H1 (cell line): ENCODE measurements around the gene ZSCAN18. TPM values are rescaled to one million over a fixed set of nuclear protein-coding genes. Genes with fewer than 3 reads are reported as not detected.

Experiments
- CTCF ChIA-PET: fragments of 300-600 bp; sonication (Branson Sonifier 250); formaldehyde crosslinking; loops from one replicate; lab custom pipeline; 2021; ENCODE audit not compliant: partially characterized antibody; lab: Charles Lee
- POLR2A ChIA-PET: fragments of 300-600 bp; sonication (Branson Sonifier 250); formaldehyde crosslinking; loops from one replicate; lab custom pipeline; 2021; ENCODE audit warnings: inconsistent platforms; ENCODE audit not compliant: partially characterized antibody; lab: Charles Lee
- DNase-seq, 2 experiments: peaks; one replicate each; pipeline versions ENCODE4 v3.0.0 to v3.0.0-alpha.2; 2010 to 2022; ENCODE audit warnings: low spot score in 2 of 2, low read depth in 1 of 2, mixed read lengths in 1 of 2
- FAIRE-seq: peaks from 2 replicates; lab custom pipeline; 2011; peaks lifted over from hg19 to GRCh38; lab: Jason Lieb, UNC
- H2AFZ ChIP-seq: 2 replicates; pipeline ENCODE4 v1.8.1; 2012; ENCODE audit warnings: low read length, inconsistent platforms
- H2AK5ac ChIP-seq: 2 replicates; pipeline ENCODE4 v1.6.1; 2013; ENCODE audit warnings: low read depth, low read length
- H2BK120ac ChIP-seq: replicated peaks from 2 replicates; pipeline ENCODE3; 2013; ENCODE audit warnings: low read depth, low read length, inconsistent platforms
- H2BK12ac ChIP-seq: 2 replicates; pipeline ENCODE4 v1.6.1; 2013; ENCODE audit warnings: low read depth, low read length
- H2BK15ac ChIP-seq: 2 replicates; pipeline ENCODE4 v1.6.1; 2013; ENCODE audit warnings: low read length
- H2BK20ac ChIP-seq: 2 replicates; pipeline ENCODE4 v1.6.1; 2013; ENCODE audit warnings: low read length
- H2BK5ac ChIP-seq: 2 replicates; pipeline ENCODE4 v1.6.1; 2013; ENCODE audit warnings: low read depth, low read length
- H3K14ac ChIP-seq: 2 replicates; pipeline ENCODE4 v1.6.1; 2013; ENCODE audit warnings: inconsistent platforms; ENCODE audit not compliant: insufficient read length
- H3K18ac ChIP-seq: 2 replicates; pipeline ENCODE4 v1.6.1; 2013; ENCODE audit warnings: low read length; ENCODE audit errors: extremely low read depth
- H3K23ac ChIP-seq: 2 replicates; pipeline ENCODE4 v1.6.1; 2013; ENCODE audit warnings: inconsistent platforms; ENCODE audit not compliant: insufficient read length
- H3K23me2 ChIP-seq: 2 replicates; pipeline ENCODE4 v1.6.1; 2013; ENCODE audit warnings: low read depth, low read length
- H3K27ac ChIP-seq: 2 replicates; pipeline ENCODE4 v1.6.1; 2011; ENCODE audit warnings: low read depth, low read length, inconsistent platforms
- H3K27me3 ChIP-seq, 4 experiments: replicated peaks in 1 of 4; 1 replicate in 1 of 4; 2 replicates in 3 of 4; pipeline versions ENCODE4 v1.6.1 to v1.8.1; 2011 to 2013; ENCODE audit warnings: low read length in 3 of 4, mild to moderate bottlenecking in 3 of 4, inconsistent platforms in 2 of 4, mixed read lengths in 2 of 4, moderate library complexity in 1 of 4; ENCODE audit not compliant: control insufficient read depth in 3 of 4, insufficient read depth in 3 of 4; ENCODE audit errors: extremely low read depth in 1 of 4
- H3K36me3 ChIP-seq, 4 experiments: 2 replicates each; pipeline versions ENCODE4 v1.6.1 to v1.8.1; 2011 to 2013; ENCODE audit warnings: mild to moderate bottlenecking in 4 of 4, low read length in 3 of 4, moderate library complexity in 2 of 4, control low read depth in 1 of 4, inconsistent platforms in 1 of 4; ENCODE audit not compliant: insufficient read depth in 4 of 4, control insufficient read depth in 2 of 4
- H3K4ac ChIP-seq: replicated peaks from 2 replicates; pipeline ENCODE3; 2013; ENCODE audit warnings: low read length, low read depth, mixed read lengths, inconsistent platforms; ENCODE audit not compliant: insufficient read length
- H3K4me1 ChIP-seq, 4 experiments: replicated peaks in 1 of 4; 1 replicate in 1 of 4; 2 replicates in 3 of 4; pipeline versions ENCODE4 v1.6.1 to v1.8.1; 2011 to 2013; ENCODE audit warnings: low read length in 3 of 4, inconsistent platforms in 2 of 4, mixed read lengths in 1 of 4; ENCODE audit not compliant: insufficient read depth in 4 of 4, control insufficient read depth in 3 of 4
- H3K4me2 ChIP-seq, 2 experiments: 2 replicates each; pipeline versions ENCODE4 v1.6.1 to v1.8.1; 2011 to 2013; ENCODE audit warnings: low read depth in 2 of 2, low read length in 2 of 2, control low read depth in 1 of 2, inconsistent platforms in 1 of 2, mild to moderate bottlenecking in 1 of 2; ENCODE audit not compliant: insufficient read depth in 1 of 2
- H3K4me3 ChIP-seq, 4 experiments: fragments of 200-600, 300-600 bp in 1 of 4; sonication (generic), shearing (Covaris generic), sonication (Bioruptor Twin) in 1 of 4; 2 replicates each; pipeline versions ENCODE4 v1.5.1 to v1.8.1; 2011 to 2016; ENCODE audit warnings: low read length in 4 of 4, low read depth in 3 of 4, control low read depth in 2 of 4, inconsistent platforms in 2 of 4, mild to moderate bottlenecking in 2 of 4, mixed read lengths in 1 of 4, moderate library complexity in 1 of 4; ENCODE audit not compliant: insufficient read depth in 2 of 4; ENCODE audit errors: extremely low read depth in 1 of 4
- H3K56ac ChIP-seq: replicated peaks from 2 replicates; pipeline ENCODE3; 2013; ENCODE audit warnings: low read depth, mild to moderate bottlenecking, mixed read lengths, low read length, inconsistent platforms; ENCODE audit not compliant: insufficient read length
- H3K79me1 ChIP-seq: 2 replicates; pipeline ENCODE4 v1.6.1; 2013; ENCODE audit warnings: low read depth, low read length, control low read depth
- H3K79me2 ChIP-seq, 2 experiments: 2 replicates each; pipeline versions ENCODE4 v1.6.1 to v1.8.1; 2012 to 2013; ENCODE audit warnings: low read length in 2 of 2, mild to moderate bottlenecking in 2 of 2, inconsistent platforms in 1 of 2; ENCODE audit not compliant: insufficient read depth in 2 of 2, control insufficient read depth in 1 of 2
- H3K9ac ChIP-seq, 4 experiments: replicated peaks in 1 of 4; 1 replicate in 1 of 4; 2 replicates in 3 of 4; pipeline versions ENCODE4 v1.6.1 to v1.8.1; 2011 to 2013; ENCODE audit warnings: low read depth in 3 of 4, low read length in 3 of 4, control low read depth in 2 of 4, mild to moderate bottlenecking in 2 of 4, moderate library complexity in 2 of 4, inconsistent platforms in 1 of 4; ENCODE audit errors: extremely low read depth in 1 of 4
- H3K9me3 ChIP-seq, 2 experiments: 2 replicates each; pipeline versions ENCODE4 v1.6.1 to v1.8.1; 2012 to 2013; ENCODE audit warnings: mild to moderate bottlenecking in 2 of 2, moderate library complexity in 2 of 2, control low read depth in 1 of 2, inconsistent platforms in 1 of 2, low read depth in 1 of 2, low read length in 1 of 2, mixed read lengths in 1 of 2; ENCODE audit not compliant: insufficient read depth in 2 of 2
- H4K20me1 ChIP-seq, 2 experiments: replicated peaks in 1 of 2; 2 replicates each; pipeline versions ENCODE3 to v1.8.1; 2011 to 2013; ENCODE audit warnings: inconsistent platforms in 2 of 2, low read length in 2 of 2, mild to moderate bottlenecking in 1 of 2; ENCODE audit not compliant: insufficient read depth in 2 of 2, control insufficient read depth in 1 of 2
- H4K5ac ChIP-seq: 2 replicates; pipeline ENCODE4 v1.6.1; 2013; ENCODE audit warnings: low read length, low read depth, mixed read lengths, inconsistent platforms; ENCODE audit not compliant: insufficient read length
- H4K8ac ChIP-seq: 2 replicates; pipeline ENCODE4 v1.8.0; 2013; ENCODE audit warnings: mild to moderate bottlenecking, moderate library complexity, low read length, inconsistent platforms; ENCODE audit not compliant: insufficient read depth; ENCODE audit errors: extremely low read depth
- H4K91ac ChIP-seq: replicated peaks from 2 replicates; pipeline ENCODE3; 2013; ENCODE audit warnings: low read length, mixed read lengths, inconsistent platforms; ENCODE audit not compliant: insufficient read length
- JUN ChIP-seq: IDR thresholded peaks from 2 replicates; pipeline ENCODE4 v1.6.1; 2011; ENCODE audit warnings: low read depth, mild to moderate bottlenecking, improper control_type of control experiment, low read length
- KDM1A ChIP-seq: fragments of 200-600, 300-600 bp; sonication (generic); IDR thresholded peaks from 2 replicates; pipeline ENCODE4 v1.7.1; 2016; ENCODE audit warnings: mild to moderate bottlenecking, low read length, borderline replicate concordance
- RFX5 ChIP-seq: IDR thresholded peaks from 2 replicates; pipeline ENCODE4 v1.6.1; 2011; ENCODE audit warnings: low read depth, low read length, improper control_type of control experiment, borderline replicate concordance
- SP1 ChIP-seq: IDR thresholded peaks from 2 replicates; pipeline ENCODE4 v1.6.1; 2011; ENCODE audit warnings: low read depth, low read length
- ZNF274 ChIP-seq: IDR thresholded peaks from 2 replicates; pipeline ENCODE4 v1.7.0; 2012; ENCODE audit warnings: low read length, borderline replicate concordance; ENCODE audit errors: extremely low read depth
- WGBS, 2 experiments: shearing (Covaris generic) in 1 of 2; methylation state at CpG; one replicate each; pipeline versions ENCODE4 v1.1.6 to v1.1.7; 2013 to 2015; ENCODE audit warnings: low lambda C conversion rate in 2 of 2, mixed read lengths in 2 of 2, inconsistent platforms in 1 of 2, low coverage in 1 of 2, missing lambda C conversion rate in 1 of 2; ENCODE audit not compliant: insufficient replicate concordance in 2 of 2, insufficient coverage in 1 of 2, insufficient read length in 1 of 2; ENCODE audit errors: extremely low coverage in 1 of 2, missing lambda C conversion rate in 1 of 2; 5-methylcytosine and 5-hydroxymethylcytosine counted together
- polyA plus RNA-seq, 7 experiments: library from polyadenylated mRNA; depleted of rRNA in 3 of 7; stranded (reverse) in 5 of 7; unstranded in 2 of 7; fragments of >200 nt in 5 of 7; fragments of 200-250 nt in 2 of 7; gene quantifications; 1 replicate in 5 of 7; 2 replicates in 1 of 7; 4 replicates in 1 of 7; pipeline versions ENCODE4 v1.2.1 to v1.2.3, GENCODE V29; 2011 to 2013; ENCODE audit warnings: missing spikeins in 2 of 7, mixed read lengths in 2 of 7
- total RNA-seq: library from RNA; stranded (reverse); fragmentation: NEBNext Ultra II Directional; extraction: Animal tissue kit (Norgen Biotek cat#: 25700); gene quantifications from 2 replicates; pipeline ENCODE4 v1.2.1, GENCODE V29; 2021

The ZSCAN18 gene
- total and polyA plus RNA-seq, 2 of the 8 experiments (the other 6 are each of a cell fraction or from before 2014, with no cell fraction given): 37.0 to 41.4 TPM

DNA sequence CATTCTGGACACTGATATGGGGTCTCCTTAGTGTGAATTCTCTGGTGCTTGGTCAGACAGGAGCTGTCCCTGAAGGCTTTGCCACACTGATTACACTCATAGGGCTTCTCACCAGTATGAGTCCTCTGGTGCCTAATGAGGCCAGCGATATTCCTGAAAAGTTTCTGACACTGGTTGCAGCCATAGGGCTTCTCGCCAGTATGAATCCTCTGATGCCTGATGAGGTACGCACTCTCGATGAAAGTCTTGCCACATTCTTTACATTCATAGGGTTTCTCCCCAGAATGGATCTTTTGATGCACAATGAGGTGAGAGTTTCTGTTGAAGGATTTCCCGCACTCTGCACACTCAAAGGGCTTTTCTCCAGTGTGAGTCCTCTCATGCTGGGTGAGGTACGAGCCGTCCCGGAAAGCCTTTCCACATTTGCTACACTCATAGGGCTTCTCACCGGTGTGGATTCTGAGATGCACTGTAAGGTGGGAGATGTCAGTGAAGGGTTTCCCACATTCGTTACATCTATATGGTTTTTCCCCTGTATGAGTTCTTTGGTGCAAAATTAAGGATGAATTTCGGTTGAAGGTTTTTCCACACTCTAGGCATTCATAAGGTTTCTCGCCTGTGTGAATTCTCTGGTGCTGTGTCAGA, 30.1 kb upstream of the ZSCAN18 start:
- FAIRE-seq (no peak), DNase-seq (no peak)
- H3K36me3 ChIP-seq: peaks cover 12 to 65% (median 32%) of the 10 kb centered on the region in 4 experiments
- no peak overlapping the region for H3K18ac ChIP-seq
- no peak overlapping the region for H2AFZ ChIP-seq
- H3K4me2 ChIP-seq: no peak overlapping the region
- H3K14ac ChIP-seq: no peak overlapping the region
- no peaks in the 10 kb centered on the region for H3K4me1 ChIP-seq
- no peaks in the 10 kb centered on the region for H3K79me1 ChIP-seq
- H2BK12ac ChIP-seq: no peak overlapping the region
- H3K23ac ChIP-seq: no peak overlapping the region
- no peak overlapping the region for H3K27ac ChIP-seq
- H4K91ac ChIP-seq: no peak overlapping the region
- no peaks in the 10 kb centered on the region for H3K27me3 ChIP-seq
- H2AK5ac ChIP-seq: no peak overlapping the region
- WGBS, 2 experiments: 90% methylated on average over 12 of the region's 12 CpGs; no CpG with 5 or more reads in 1 of the 2 experiments
- no peak overlapping the region for H4K8ac ChIP-seq
- no peak overlapping the region for H2BK20ac ChIP-seq
- H3K56ac ChIP-seq: no peak overlapping the region
- no peak overlapping the region for H3K9ac ChIP-seq
- no peaks in the 10 kb centered on the region for H3K23me2 ChIP-seq
- no peak overlapping the region for H3K4ac ChIP-seq
- H2BK5ac ChIP-seq: no peak overlapping the region
- H2BK15ac ChIP-seq: no peak overlapping the region
- H3K79me2 ChIP-seq: no peaks in the 10 kb centered on the region
- ChIA-PET POLR2A (no interaction called here), CTCF (no interaction called here)
- H4K5ac ChIP-seq: no peak overlapping the region
- H2BK120ac ChIP-seq: no peak overlapping the region
- no peaks in the 10 kb centered on the region for H4K20me1 ChIP-seq
- H3K4me3 ChIP-seq: 0 out of 8 replicates have a peak overlapping the region, but pooled peaks of 1 of the 4 experiments have one; percentile 14
- peaks cover 86 to 97% of the 10 kb centered on the region in 2 experiments for H3K9me3 ChIP-seq
- TF ChIP-seq SP1: no peak
- TF ChIP-seq ZNF274: peak; percentile 100
- no peak for TF ChIP-seq KDM1A
- TF ChIP-seq RFX5: no peak
- no peak for TF ChIP-seq JUN
